ENCODE results near the gene CCDC88C.

DNA sequence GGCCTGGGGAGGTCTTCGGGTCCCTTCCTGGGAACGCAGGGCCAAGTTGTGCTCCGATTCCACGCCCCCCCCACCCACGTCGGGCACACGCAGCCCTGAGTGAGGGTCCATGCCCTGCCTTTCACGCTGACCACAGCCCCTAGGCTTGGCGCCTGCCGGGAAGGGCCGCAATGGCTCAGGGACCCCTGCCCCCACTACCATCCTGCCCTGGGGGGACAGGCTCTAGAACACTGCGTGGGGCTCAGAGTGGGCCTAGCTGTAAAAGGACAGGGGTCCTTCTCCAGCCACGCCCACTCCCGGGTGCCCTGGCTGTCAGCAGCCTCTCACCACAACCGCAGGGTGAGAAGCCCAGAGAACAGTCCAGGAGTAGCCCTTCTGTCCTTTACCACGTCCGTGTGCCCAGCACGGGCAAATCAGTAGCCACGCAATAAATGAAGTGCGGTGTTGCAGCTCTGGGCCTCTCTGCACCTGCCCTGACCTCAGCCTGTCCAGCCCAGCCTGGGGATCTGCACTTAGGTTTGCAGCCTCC, 163.8 kb downstream of the CCDC88C start:
- TF ChIP-seq, protein P1, sequence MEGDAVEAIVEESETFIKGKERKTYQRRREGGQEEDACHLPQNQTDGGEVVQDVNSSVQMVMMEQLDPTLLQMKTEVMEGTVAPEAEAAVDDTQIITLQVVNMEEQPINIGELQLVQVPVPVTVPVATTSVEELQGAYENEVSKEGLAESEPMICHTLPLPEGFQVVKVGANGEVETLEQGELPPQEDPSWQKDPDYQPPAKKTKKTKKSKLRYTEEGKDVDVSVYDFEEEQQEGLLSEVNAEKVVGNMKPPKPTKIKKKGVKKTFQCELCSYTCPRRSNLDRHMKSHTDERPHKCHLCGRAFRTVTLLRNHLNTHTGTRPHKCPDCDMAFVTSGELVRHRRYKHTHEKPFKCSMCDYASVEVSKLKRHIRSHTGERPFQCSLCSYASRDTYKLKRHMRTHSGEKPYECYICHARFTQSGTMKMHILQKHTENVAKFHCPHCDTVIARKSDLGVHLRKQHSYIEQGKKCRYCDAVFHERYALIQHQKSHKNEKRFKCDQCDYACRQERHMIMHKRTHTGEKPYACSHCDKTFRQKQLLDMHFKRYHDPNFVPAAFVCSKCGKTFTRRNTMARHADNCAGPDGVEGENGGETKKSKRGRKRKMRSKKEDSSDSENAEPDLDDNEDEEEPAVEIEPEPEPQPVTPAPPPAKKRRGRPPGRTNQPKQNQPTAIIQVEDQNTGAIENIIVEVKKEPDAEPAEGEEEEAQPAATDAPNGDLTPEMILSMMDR (IDR thresholded peaks at IDR 0.05), result no peak
- TF ChIP-seq ZFX (IDR thresholded peaks at IDR 0.05; ENCODE audit: borderline replicate concordance), result no peak

Measured in 22Rv1 (cell line).